KMS-11 (cell line): ENCODE measurements around the gene NDUFAF7.

Experiments
- H2AFZ ChIP-seq: fragments of 200-600 bp; sonication (generic); 2 replicates; pipeline ENCODE4 v1.6.1; 2016; ENCODE audit warnings: antibody characterized with exemption, mixed run types, low read depth
- H3K27ac ChIP-seq: fragments of 200-600 bp; sonication (generic); 2 replicates; pipeline ENCODE4 v1.6.1; 2016; ENCODE audit warnings: mild to moderate bottlenecking, mixed run types
- H3K27me3 ChIP-seq: fragments of 200-600 bp; sonication (generic); 2 replicates; pipeline ENCODE4 v1.6.1; 2017; ENCODE audit warnings: mild to moderate bottlenecking, low read depth, mixed run types, moderate library complexity; ENCODE audit not compliant: insufficient read depth
- H3K36me3 ChIP-seq: fragments of 200-600 bp; sonication (generic); 2 replicates; pipeline ENCODE4 v1.6.1; 2017; ENCODE audit warnings: mild to moderate bottlenecking, mixed run types; ENCODE audit not compliant: insufficient read depth
- H3K4me1 ChIP-seq: fragments of 200-600 bp; sonication (generic); 2 replicates; pipeline ENCODE4 v1.6.1; 2016; ENCODE audit warnings: mild to moderate bottlenecking, low read depth, mixed run types; ENCODE audit not compliant: poor library complexity, severe bottlenecking
- H3K4me2 ChIP-seq: fragments of 200-600 bp; sonication (generic); 2 replicates; pipeline ENCODE4 v1.7.0; 2016; ENCODE audit warnings: mild to moderate bottlenecking, mixed run types
- H3K4me3 ChIP-seq: fragments of 200-600 bp; sonication (generic); IDR thresholded peaks from 2 replicates; pipeline ENCODE4 v1.6.1; 2017; ENCODE audit warnings: low read depth, low read length, mixed read lengths; ENCODE audit not compliant: insufficient read depth
- H3K79me2 ChIP-seq: fragments of 200-600 bp; sonication (generic); 2 replicates; pipeline ENCODE4 v1.6.1; 2016; ENCODE audit warnings: low read depth, mixed run types; ENCODE audit not compliant: insufficient read depth
- H3K9ac ChIP-seq: fragments of 200-600 bp; sonication (generic); 2 replicates; pipeline ENCODE4 v1.6.1; 2016; ENCODE audit warnings: mild to moderate bottlenecking, mixed run types
- H4K20me1 ChIP-seq: fragments of 200-600 bp; sonication (generic); 2 replicates; pipeline ENCODE4 v1.6.1; 2016; ENCODE audit warnings: mild to moderate bottlenecking, mixed run types; ENCODE audit not compliant: insufficient read depth
- TF ChIP-seq, protein P1 (sequence below): fragments of 200-600 bp; sonication (generic); conservative IDR thresholded peaks from 2 replicates; pipeline ENCODE4 v1.6.1; 2017; ENCODE audit warnings: low read depth, mild to moderate bottlenecking, antibody characterized with exemption, low read length, moderate library complexity, mixed read lengths

NDUFAF7 gene

DNA sequence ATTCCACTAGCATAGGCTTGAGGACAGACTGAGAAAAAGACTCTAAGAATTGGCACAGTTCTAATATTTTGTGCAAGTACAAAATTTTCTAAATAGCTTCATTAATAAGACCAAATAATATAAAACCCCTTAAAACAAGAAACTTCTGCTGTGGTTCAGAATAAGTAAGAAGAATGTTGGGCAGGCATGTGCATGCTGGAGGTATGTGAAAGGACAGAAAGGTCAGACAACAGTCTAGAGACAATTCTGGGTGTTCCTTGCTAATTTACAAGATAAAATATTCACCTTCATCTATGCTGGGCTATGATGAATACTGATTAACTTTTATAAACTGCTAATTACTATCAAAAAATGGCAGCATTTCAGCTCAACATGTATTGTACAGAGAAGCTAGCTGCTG, 20.2 kb upstream of the NDUFAF7 start:
- Histone ChIP-seq H3K79me2 (peaks cover 15% of the 10 kb centered on the region; the same call in 1 of the 2 replicates), H3K9ac (no peak overlapping the region), H3K4me3 (no peak overlapping the region), H3K4me1 (peaks cover 18% of the 10 kb centered on the region), H3K36me3 (peaks cover 30% of the 10 kb centered on the region; the same call in 1 of the 2 replicates), H2AFZ (no peak overlapping the region), H3K27me3 (no peaks in the 10 kb centered on the region), H4K20me1 (no peaks in the 10 kb centered on the region), H3K4me2 (no peak overlapping the region), H3K27ac (no peak overlapping the region)
- TF ChIP-seq, protein P1, sequence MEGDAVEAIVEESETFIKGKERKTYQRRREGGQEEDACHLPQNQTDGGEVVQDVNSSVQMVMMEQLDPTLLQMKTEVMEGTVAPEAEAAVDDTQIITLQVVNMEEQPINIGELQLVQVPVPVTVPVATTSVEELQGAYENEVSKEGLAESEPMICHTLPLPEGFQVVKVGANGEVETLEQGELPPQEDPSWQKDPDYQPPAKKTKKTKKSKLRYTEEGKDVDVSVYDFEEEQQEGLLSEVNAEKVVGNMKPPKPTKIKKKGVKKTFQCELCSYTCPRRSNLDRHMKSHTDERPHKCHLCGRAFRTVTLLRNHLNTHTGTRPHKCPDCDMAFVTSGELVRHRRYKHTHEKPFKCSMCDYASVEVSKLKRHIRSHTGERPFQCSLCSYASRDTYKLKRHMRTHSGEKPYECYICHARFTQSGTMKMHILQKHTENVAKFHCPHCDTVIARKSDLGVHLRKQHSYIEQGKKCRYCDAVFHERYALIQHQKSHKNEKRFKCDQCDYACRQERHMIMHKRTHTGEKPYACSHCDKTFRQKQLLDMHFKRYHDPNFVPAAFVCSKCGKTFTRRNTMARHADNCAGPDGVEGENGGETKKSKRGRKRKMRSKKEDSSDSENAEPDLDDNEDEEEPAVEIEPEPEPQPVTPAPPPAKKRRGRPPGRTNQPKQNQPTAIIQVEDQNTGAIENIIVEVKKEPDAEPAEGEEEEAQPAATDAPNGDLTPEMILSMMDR: no peak

DNA sequence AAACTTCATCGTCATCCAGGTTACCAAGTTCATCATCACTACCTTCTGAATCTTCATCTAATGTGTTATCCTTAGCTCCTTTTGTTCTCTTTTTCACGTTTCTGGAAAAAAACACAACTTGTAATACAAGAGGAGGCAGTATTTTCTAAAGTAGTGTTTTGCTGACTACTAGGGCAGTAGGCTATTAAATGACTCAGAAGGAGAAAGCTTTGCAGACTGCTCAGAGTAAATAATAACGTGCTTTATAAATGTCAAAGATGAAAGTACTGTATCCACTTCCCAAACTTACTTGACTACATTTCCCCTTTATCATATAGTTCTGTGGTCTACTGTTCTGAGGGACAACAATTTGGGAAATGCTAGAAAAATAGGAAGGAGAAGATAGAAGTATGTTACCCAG, 19.5 kb upstream of the NDUFAF7 start:
- Histone ChIP-seq H3K4me1 (peaks cover 21% of the 10 kb centered on the region), H3K27ac (no peak overlapping the region), H4K20me1 (no peaks in the 10 kb centered on the region), H3K27me3 (no peaks in the 10 kb centered on the region), H3K9ac (no peak overlapping the region), H3K4me3 (no peak overlapping the region), H2AFZ (no peak overlapping the region), H3K4me2 (no peak overlapping the region), H3K79me2 (peaks cover 8% of the 10 kb centered on the region; the same call in 1 of the 2 replicates), H3K36me3 (peaks cover 29% of the 10 kb centered on the region; the same call in 1 of the 2 replicates)
- TF ChIP-seq, protein P1: no peak

DNA sequence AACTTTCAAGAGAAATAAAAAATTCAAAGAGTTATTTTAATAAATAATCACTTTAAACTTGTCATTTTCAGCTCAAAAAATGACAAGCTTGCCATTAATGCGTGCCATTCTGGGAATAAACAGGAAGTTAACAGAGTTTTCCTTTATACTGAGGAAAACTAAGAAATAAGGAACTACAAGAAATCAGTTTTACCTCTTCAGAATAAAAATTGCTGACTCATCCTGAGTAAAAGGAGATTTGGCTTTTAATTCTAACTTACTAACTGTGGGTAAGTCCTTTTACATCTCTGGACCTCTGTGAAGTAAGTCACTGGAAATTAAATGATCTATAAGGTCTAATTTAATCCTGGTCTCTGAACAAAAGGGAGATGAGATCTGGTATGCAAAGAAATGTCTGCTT, 16.2 kb upstream of the NDUFAF7 start:
- TF ChIP-seq, protein P1: no peak
- Histone ChIP-seq H3K4me1 (peaks cover 21% of the 10 kb centered on the region), H2AFZ (no peak overlapping the region), H3K36me3 (peaks cover 21% of the 10 kb centered on the region; the same call in 1 of the 2 replicates), H3K27ac (peak overlapping the region; percentile 50), H4K20me1 (no peaks in the 10 kb centered on the region), H3K4me3 (no peak overlapping the region), H3K27me3 (no peaks in the 10 kb centered on the region), H3K79me2 (no peaks in the 10 kb centered on the region), H3K9ac (peak overlapping the region; percentile 7; the same call in 1 of the 2 replicates), H3K4me2 (0 out of 2 replicates have a peak overlapping the region, but pooled peaks have one; percentile 3)

DNA sequence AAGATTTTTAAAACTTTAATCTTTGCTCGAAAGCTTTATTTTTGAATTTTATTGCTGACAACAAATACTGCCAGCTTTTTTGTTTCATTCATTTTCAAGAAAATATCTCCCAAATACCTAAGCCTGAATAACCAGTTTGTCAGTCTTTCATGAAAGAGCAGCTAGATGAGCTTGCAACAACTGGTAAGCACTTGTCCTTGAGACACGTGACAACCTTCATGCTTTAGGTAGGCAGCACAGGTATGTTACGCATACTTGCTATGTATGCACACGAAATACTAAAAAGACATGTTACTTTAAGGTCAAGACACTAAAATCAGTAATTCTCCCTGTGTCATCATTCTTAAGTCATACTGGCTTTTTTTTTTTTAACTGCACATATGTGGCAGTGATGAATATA, 12.4 kb upstream of the NDUFAF7 start:
- Histone ChIP-seq H3K79me2 (peaks cover 5% of the 10 kb centered on the region; the same call in 1 of the 2 replicates), H3K27ac (no peak overlapping the region), H3K36me3 (peaks cover 10% of the 10 kb centered on the region; the same call in 1 of the 2 replicates)

More for the DNA sequence above, 12.4 kb upstream of the NDUFAF7 start:
- no peak overlapping the region for H3K9ac ChIP-seq
- no peak overlapping the region for H3K4me2 ChIP-seq
- no peak overlapping the region for H3K4me3 ChIP-seq
- no peaks in the 10 kb centered on the region for H4K20me1 ChIP-seq
- H3K4me1 ChIP-seq: peaks cover 34% of the 10 kb centered on the region
- TF ChIP-seq, protein P1: no peak
- H3K27me3 ChIP-seq: no peaks in the 10 kb centered on the region
- H2AFZ ChIP-seq: no peak overlapping the region
